ENCODE results near the gene FBLN5.
"Not testable (repeated sequence)": the region's sequence is repeated elsewhere in the genome, so short reads cannot be mapped to it uniquely, and the experiment has no call there.

FBLN5 gene

GRCh38 chr14:91904956-91905645, 42.4 kb downstream of the FBLN5 start:
- no peak for DNase-seq (ENCODE audit: low read depth)

- no peak for DNase-seq (ENCODE audit: low read depth)
These were observed 43.0 kb downstream of the FBLN5 start for GRCh38 chr14:91904483-91904882.

- DNase-seq (ENCODE audit: low read depth): no peak
These were observed 44.4 kb downstream of the FBLN5 start for GRCh38 chr14:91903070-91903469.

- DNase-seq (ENCODE audit: low read depth): no peak
These were observed 45.2 kb downstream of the FBLN5 start for GRCh38 chr14:91902336-91902735.

GRCh38 chr14:91901449-91902226, 45.9 kb downstream of the FBLN5 start:
- DNase-seq (ENCODE audit: low read depth): no peak

GRCh38 chr14:91899806-91900205, 47.7 kb downstream of the FBLN5 start:
- no peak for DNase-seq (ENCODE audit: low read depth)

- DNase-seq (ENCODE audit: low read depth): no peak
These were observed 48.3 kb downstream of the FBLN5 start for GRCh38 chr14:91899213-91899612.

GRCh38 chr14:91898372-91898771, 49.1 kb downstream of the FBLN5 start:
- no peak for DNase-seq (ENCODE audit: low read depth)

GRCh38 chr14:91897716-91898115, 49.8 kb downstream of the FBLN5 start:
- DNase-seq (ENCODE audit: low read depth): not testable (repeated sequence)

- no peak for DNase-seq (ENCODE audit: low read depth)
These were observed 50.3 kb downstream of the FBLN5 start for GRCh38 chr14:91897106-91897701.

- DNase-seq (ENCODE audit: low read depth): no peak
These were observed 51.1 kb downstream of the FBLN5 start for GRCh38 chr14:91896419-91896818.

- DNase-seq (ENCODE audit: low read depth): no peak
These were observed 53.8 kb downstream of the FBLN5 start for GRCh38 chr14:91893669-91894068.

- DNase-seq (ENCODE audit: low read depth): no peak
These were observed 54.5 kb downstream of the FBLN5 start for GRCh38 chr14:91893007-91893406.

- no peak for DNase-seq (ENCODE audit: low read depth)
These were observed 55.7 kb downstream of the FBLN5 start for GRCh38 chr14:91891721-91892220.

- DNase-seq (ENCODE audit: low read depth): no peak
These were observed 56.4 kb downstream of the FBLN5 start for GRCh38 chr14:91891101-91891500.

- no peak for DNase-seq (ENCODE audit: low read depth)
These were observed 57.2 kb downstream of the FBLN5 start for GRCh38 chr14:91890291-91890749.

GRCh38 chr14:91889477-91890211, 57.9 kb downstream of the FBLN5 start:
- no peak for DNase-seq (ENCODE audit: low read depth)

- no peak for DNase-seq (ENCODE audit: low read depth)
These were observed 58.6 kb downstream of the FBLN5 start for GRCh38 chr14:91888641-91889476.

- no peak for DNase-seq (ENCODE audit: low read depth)
These were observed 60.5 kb downstream of the FBLN5 start for GRCh38 chr14:91886961-91887360.

- DNase-seq (ENCODE audit: low read depth): no peak
These were observed 61.7 kb downstream of the FBLN5 start for GRCh38 chr14:91885839-91886238.

- no peak for DNase-seq (ENCODE audit: low read depth)
These were observed 62.3 kb downstream of the FBLN5 start for GRCh38 chr14:91885113-91885712.

All from stimulated activated CD8-positive, alpha-beta memory T cell treated with anti-CD3 and anti-CD28 coated beads, Interleukin-15, amount 100 ng/mL, for 24 hours (primary cell).